Measurements from ENCODE around the gene UIMC1. TPM values are rescaled to one million over a fixed set of nuclear protein-coding genes. Genes with fewer than 3 reads are reported as not detected.

The UIMC1 gene
- total and polyA plus RNA-seq, 2 experiments from 2014 or later = 12.6 to 28.2 TPM

DNA sequence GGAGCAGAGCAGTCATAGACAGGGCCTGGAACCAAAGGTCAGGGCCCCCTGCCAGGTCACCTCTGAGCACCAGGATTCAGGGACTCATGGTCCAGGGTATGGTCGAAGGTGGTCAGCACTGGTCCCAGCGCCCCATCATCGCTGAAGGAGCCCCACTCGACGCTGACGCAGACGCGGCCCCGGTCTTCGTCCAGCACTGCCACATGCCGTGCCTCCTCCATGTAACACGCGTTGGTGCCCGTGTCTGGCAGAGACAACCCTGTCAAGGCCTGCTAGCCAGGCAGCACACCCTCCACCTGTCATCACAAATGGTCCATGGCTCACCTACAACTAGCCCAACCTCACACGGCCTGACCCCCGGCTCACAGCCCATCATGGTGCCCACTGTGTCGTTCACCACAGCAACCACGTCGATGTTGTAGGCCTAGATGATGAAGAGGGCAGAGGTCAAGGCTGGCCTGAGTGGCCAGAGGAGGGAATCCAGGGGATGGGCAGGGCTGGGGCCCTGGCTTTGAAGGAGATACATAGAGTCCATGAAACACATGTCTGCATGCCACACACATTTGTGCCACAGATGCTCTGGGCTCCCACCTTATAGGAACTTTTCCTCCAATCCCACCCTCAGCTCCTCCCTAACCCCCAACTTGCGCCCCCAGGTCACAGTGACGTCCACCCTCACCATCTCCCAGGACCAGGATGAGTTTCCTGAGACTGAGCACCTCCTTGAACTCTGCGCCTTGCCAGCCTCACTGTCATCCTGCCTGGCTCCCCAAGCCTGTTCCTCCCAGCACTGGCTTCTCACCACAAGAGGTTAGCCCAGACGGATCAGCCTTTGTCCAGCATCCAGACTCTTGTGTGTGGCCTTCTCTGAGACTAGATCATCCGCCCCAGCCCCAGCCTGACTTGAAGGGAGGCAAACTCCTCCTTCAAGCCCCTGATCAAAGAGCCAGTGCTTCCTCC is 117.0 kb downstream of the UIMC1 start:
- Histone ChIP-seq H3K4me1 (ENCODE audit: insufficient read depth) (no peaks in the 10 kb centered on the region), H4K20me1 (ENCODE audit: insufficient read depth, poor library complexity, severe bottlenecking) (no peaks in the 10 kb centered on the region), H3K27me3 (peaks cover 5% of the 10 kb centered on the region), H3K9me3 (ENCODE audit: low read depth) (no peaks in the 10 kb centered on the region), H3K79me2 (no peaks in the 10 kb centered on the region), H3K27ac (no peak overlapping the region), H3K4me2 (no peak overlapping the region), H2AFZ (no peak overlapping the region), H3K9me2 (replicated peaks; ENCODE audit: insufficient read depth) (no peaks in the 10 kb centered on the region), H3K36me3 (replicated peaks; ENCODE audit: insufficient read depth, low read depth) (no peaks in the 10 kb centered on the region), H3K4me3 (no peak overlapping the region)
- TF ChIP-seq EZH2phosphoT487 (IDR thresholded peaks at IDR 0.05; ENCODE audit: low read depth, severe bottlenecking, unreplicated experiment) = no peak
- TF ChIP-seq, protein P1, sequence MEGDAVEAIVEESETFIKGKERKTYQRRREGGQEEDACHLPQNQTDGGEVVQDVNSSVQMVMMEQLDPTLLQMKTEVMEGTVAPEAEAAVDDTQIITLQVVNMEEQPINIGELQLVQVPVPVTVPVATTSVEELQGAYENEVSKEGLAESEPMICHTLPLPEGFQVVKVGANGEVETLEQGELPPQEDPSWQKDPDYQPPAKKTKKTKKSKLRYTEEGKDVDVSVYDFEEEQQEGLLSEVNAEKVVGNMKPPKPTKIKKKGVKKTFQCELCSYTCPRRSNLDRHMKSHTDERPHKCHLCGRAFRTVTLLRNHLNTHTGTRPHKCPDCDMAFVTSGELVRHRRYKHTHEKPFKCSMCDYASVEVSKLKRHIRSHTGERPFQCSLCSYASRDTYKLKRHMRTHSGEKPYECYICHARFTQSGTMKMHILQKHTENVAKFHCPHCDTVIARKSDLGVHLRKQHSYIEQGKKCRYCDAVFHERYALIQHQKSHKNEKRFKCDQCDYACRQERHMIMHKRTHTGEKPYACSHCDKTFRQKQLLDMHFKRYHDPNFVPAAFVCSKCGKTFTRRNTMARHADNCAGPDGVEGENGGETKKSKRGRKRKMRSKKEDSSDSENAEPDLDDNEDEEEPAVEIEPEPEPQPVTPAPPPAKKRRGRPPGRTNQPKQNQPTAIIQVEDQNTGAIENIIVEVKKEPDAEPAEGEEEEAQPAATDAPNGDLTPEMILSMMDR (IDR thresholded peaks at IDR 0.05; ENCODE audit: poor library complexity) = no peak
- TF ChIP-seq EZH2 (IDR thresholded peaks at IDR 0.05; ENCODE audit: borderline replicate concordance) = no peak
- 94% methylated on average over 22 of the region's 24 CpGs for WGBS (ENCODE audit: low lambda C conversion rate, missing lambda C conversion rate)
- DNase-seq (ENCODE audit: low spot score) = no peak

DNA sequence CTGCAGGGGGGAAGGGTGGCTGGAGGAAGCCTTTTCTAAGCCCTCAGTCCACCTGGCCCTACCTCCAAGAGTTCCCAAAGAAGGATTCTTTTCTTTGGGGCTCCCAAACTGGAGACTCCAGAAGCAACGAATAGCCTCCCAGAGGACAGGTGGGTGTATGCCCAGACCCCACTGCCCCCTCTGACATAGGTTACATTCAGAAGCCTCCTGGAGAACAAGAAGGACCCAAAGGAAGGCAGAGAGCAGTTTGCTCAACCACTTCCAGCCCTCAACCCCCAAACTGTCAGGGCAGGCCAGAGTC is 117.8 kb downstream of the UIMC1 start:
- 63% methylated on average over 1 of the region's 1 CpG for whole genome bisulfite sequencing (ENCODE audit: low lambda C conversion rate, missing lambda C conversion rate)

DNA sequence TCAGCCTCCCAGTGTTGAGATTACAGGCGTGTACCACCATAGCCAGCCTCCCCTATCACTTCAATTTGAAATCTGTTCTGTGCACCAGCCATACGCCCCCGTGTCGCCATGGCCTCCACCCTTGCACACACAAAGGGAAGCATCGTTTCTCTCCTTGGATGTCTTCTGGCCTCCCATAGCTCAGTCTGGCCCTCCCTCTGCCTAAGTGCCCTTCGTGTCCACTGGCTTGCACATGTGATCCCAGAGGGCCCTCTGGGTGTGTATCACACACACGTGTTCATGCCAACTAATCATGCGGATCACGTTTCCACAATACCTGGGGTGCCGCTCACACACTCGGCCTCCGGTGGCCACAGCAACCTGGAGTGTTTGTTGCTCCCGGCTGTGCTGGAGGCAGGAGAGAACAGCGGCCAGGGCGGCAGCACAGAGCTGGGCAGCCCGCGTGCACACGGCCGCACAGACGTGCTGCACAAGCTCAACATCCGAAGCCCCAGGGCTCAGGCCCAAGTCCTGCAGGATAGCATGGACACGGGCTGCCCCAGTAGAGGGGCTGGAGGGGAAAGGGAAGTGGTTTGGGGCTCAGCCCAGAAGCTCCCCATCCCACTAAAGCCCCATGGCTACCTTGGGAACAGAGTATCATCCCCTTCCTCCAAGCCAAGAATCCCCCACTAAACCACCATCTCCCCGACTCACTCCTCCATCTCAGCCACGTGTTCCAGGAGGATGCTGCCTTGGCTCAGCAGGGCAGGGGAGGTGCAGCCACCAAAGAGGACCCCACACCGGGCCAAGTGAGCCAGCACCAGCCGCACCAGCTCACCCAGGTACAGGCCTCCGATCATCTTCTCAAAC is 118.3 kb downstream of the UIMC1 start:
- no peak for DNase-seq (ENCODE audit: low spot score)
- TF ChIP-seq EZH2 (IDR thresholded peaks at IDR 0.05; ENCODE audit: borderline replicate concordance) = no peak
- H3K4me3 ChIP-seq = no peak overlapping the region

More for the DNA sequence above, 117.8 kb downstream of the UIMC1 start:
- Histone ChIP-seq H3K4me2 (no peak overlapping the region), H3K36me3 (replicated peaks; ENCODE audit: insufficient read depth, low read depth) (no peaks in the 10 kb centered on the region), H3K9me2 (replicated peaks; ENCODE audit: insufficient read depth) (no peaks in the 10 kb centered on the region), H3K4me1 (ENCODE audit: insufficient read depth) (no peaks in the 10 kb centered on the region), H3K4me3 (no peak overlapping the region), H2AFZ (no peak overlapping the region), H3K9me3 (ENCODE audit: low read depth) (no peaks in the 10 kb centered on the region), H4K20me1 (ENCODE audit: insufficient read depth, poor library complexity, severe bottlenecking) (no peaks in the 10 kb centered on the region), H3K27me3 (peaks cover 5% of the 10 kb centered on the region), H3K79me2 (no peaks in the 10 kb centered on the region), H3K27ac (no peak overlapping the region)
- TF ChIP-seq EZH2 (IDR thresholded peaks at IDR 0.05; ENCODE audit: borderline replicate concordance) (no peak), EZH2phosphoT487 (IDR thresholded peaks at IDR 0.05; ENCODE audit: low read depth, severe bottlenecking, unreplicated experiment) (no peak)
- TF ChIP-seq, protein P1 (IDR thresholded peaks at IDR 0.05; ENCODE audit: poor library complexity) = no peak
- DNase-seq (ENCODE audit: low spot score) = no peak

More for the DNA sequence above, 118.3 kb downstream of the UIMC1 start:
- no peaks in the 10 kb centered on the region for H4K20me1 ChIP-seq (ENCODE audit: insufficient read depth, poor library complexity, severe bottlenecking)
- no peaks in the 10 kb centered on the region for H3K36me3 ChIP-seq (replicated peaks; ENCODE audit: insufficient read depth, low read depth)
- peaks cover 5% of the 10 kb centered on the region for H3K27me3 ChIP-seq
- no peaks in the 10 kb centered on the region for H3K4me1 ChIP-seq (ENCODE audit: insufficient read depth)
- 93% methylated on average over 27 of the region's 27 CpGs for WGBS (ENCODE audit: low lambda C conversion rate, missing lambda C conversion rate)
- H3K27ac ChIP-seq = no peak overlapping the region
- no peak overlapping the region for H2AFZ ChIP-seq
- no peaks in the 10 kb centered on the region for H3K79me2 ChIP-seq
- H3K9me2 ChIP-seq (replicated peaks; ENCODE audit: insufficient read depth) = no peaks in the 10 kb centered on the region
- no peaks in the 10 kb centered on the region for H3K9me3 ChIP-seq (ENCODE audit: low read depth)
- H3K4me2 ChIP-seq = no peak overlapping the region
